ENCODE results near the gene ESD. TPM values are rescaled to one million over a fixed set of nuclear protein-coding genes. Genes with fewer than 3 reads are reported as not detected.

The ESD gene
- 10 to 100 TPM; 60.3 to 65.4 TPM for total RNA-seq
- polyA plus RNA-seq (ENCODE audit: insufficient read depth, low read depth, low replicate concordance): 95.8 TPM
- long read RNA-seq, donor 1, transcript ESD-202 (10 exons, 1,192 nt): major isoform, 64 of 142 reads
- long read RNA-seq, donor 1, partial matches to known transcripts: 65 of 142 reads
- long read RNA-seq, donor 1, other reads (novel, unspliced or antisense): 13 of 142 reads
- long read RNA-seq, donor 2, transcript ESD-202 (10 exons, 1,192 nt): major isoform, 28 of 47 reads
- long read RNA-seq, donor 2, partial matches to known transcripts: 5 of 47 reads
- long read RNA-seq, donor 2, other reads (novel, unspliced or antisense): 14 of 47 reads

GRCh38 chr13:46796515-46797474 lies at the start of gene ESD:
TSS of gene ESD (minus strand) at chr13:46797161. CDS start at chr13:46791413, 5,748 bp downstream.
- 0 to 1% methylated on average over 51 to 77 of the region's 77 CpGs for WGBS, 2 donors
- Histone ChIP-seq H3K9me3 (no peaks in the 10 kb centered on the region), H3K36me3 (ENCODE audit: low read depth, missing control alignments) (no peaks in the 10 kb centered on the region), H3K4me3 (peak within 1 kb of the TSS; percentile 85 to 96), H3K27ac (peak within 1 kb of the TSS; percentile 95 to 96), H3K4me1 (peaks cover 10% of the 10 kb centered on the region), H3K27me3 (no peaks in the 10 kb centered on the region)
- DNase-seq: peak; percentile 97
- TF ChIP-seq CTCF (IDR thresholded peaks at IDR 0.05) (no peak), POLR2A (IDR thresholded peaks at IDR 0.05) (no peak)
- intact Hi-C loops (cut with DNase I; ENCODE audit: low total_unique reads): no loop called here

GRCh38 chr13:46846726-46847125 lies 49.8 kb upstream of the ESD start:
- Histone ChIP-seq H3K9me3 (no peaks in the 10 kb centered on the region), H3K4me1 (no peaks in the 10 kb centered on the region), H3K27ac (no peak overlapping the region), H3K27me3 (no peaks in the 10 kb centered on the region), H3K4me3 (no peak overlapping the region), H3K36me3 (ENCODE audit: low read depth, missing control alignments) (no peaks in the 10 kb centered on the region)
- intact Hi-C loops (cut with DNase I; ENCODE audit: low total_unique reads): no loop called here
- 75 to 92% methylated on average over 2 of the region's 2 CpGs for WGBS, 2 donors
- TF ChIP-seq POLR2A (IDR thresholded peaks at IDR 0.05) (no peak), CTCF (IDR thresholded peaks at IDR 0.05) (no peak)
- DNase-seq: no peak

GRCh38 chr13:46845146-46845545 lies 48.2 kb upstream of the ESD start:
- intact Hi-C loops (cut with DNase I; ENCODE audit: low total_unique reads): no loop called here
- TF ChIP-seq CTCF (IDR thresholded peaks at IDR 0.05) (no peak), POLR2A (IDR thresholded peaks at IDR 0.05) (no peak)
- Histone ChIP-seq H3K27me3 (no peaks in the 10 kb centered on the region), H3K9me3 (no peaks in the 10 kb centered on the region), H3K27ac (no peak overlapping the region), H3K36me3 (ENCODE audit: low read depth, missing control alignments) (no peaks in the 10 kb centered on the region), H3K4me1 (no peaks in the 10 kb centered on the region), H3K4me3 (no peak overlapping the region)
- no peak for DNase-seq
- WGBS, 2 donors: 91 to 96% methylated on average over 2 of the region's 2 CpGs

- H3K27ac ChIP-seq: no peak overlapping the region
- no peaks in the 10 kb centered on the region for H3K36me3 ChIP-seq (ENCODE audit: low read depth, missing control alignments)
- DNase-seq: no peak
- TF ChIP-seq POLR2A (IDR thresholded peaks at IDR 0.05) (no peak), CTCF (IDR thresholded peaks at IDR 0.05) (no peak)
- no peaks in the 10 kb centered on the region for H3K9me3 ChIP-seq
- no peak overlapping the region for H3K4me3 ChIP-seq
- 81 to 84% methylated on average over 4 of the region's 4 CpGs for WGBS, 2 donors
- H3K27me3 ChIP-seq: no peaks in the 10 kb centered on the region
- intact Hi-C loops (cut with DNase I; ENCODE audit: low total_unique reads): no loop called here
- no peaks in the 10 kb centered on the region for H3K4me1 ChIP-seq
These were observed 47.5 kb upstream of the ESD start for GRCh38 chr13:46844431-46844830.

All from testis (tissue), 5 donors.